Left ventricle myocardium inferior (tissue), 1 donor: ENCODE measurements around the gene PODXL2. TPM values are rescaled to one million over a fixed set of nuclear protein-coding genes. Genes with fewer than 3 reads are reported as not detected.
A peak's percentile ranks its signal among the peaks of the same experiment; 100 is the strongest.

ENCODE experiments used
- DNase-seq: peaks from one replicate; pipeline ENCODE4 v3.0.0-alpha.2; 2020
- H3K27ac ChIP-seq: fragments of 200-600 bp; replicated peaks from 2 replicates; pipeline ENCODE4 v1.8.0; 2021
- H3K27me3 ChIP-seq: fragments of 200-600 bp; 2 replicates; pipeline ENCODE4 v1.8.0; 2021; ENCODE audit warnings: low read depth
- H3K36me3 ChIP-seq: fragments of 200-600 bp; 2 replicates; pipeline ENCODE4 v1.8.0; 2021
- H3K4me1 ChIP-seq: fragments of 200-600 bp; 2 replicates; pipeline ENCODE4 v1.8.0; 2021
- H3K4me3 ChIP-seq: fragments of 200-600 bp; 2 replicates; pipeline ENCODE4 v1.8.0; 2021; ENCODE audit warnings: mild to moderate bottlenecking, moderate library complexity
- H3K9me3 ChIP-seq: fragments of 200-600 bp; replicated peaks from 2 replicates; pipeline ENCODE4 v1.8.0; 2021
- CTCF ChIP-seq: fragments of 200-600 bp; IDR thresholded peaks from 2 replicates; pipeline ENCODE4 v1.8.0; 2021; ENCODE audit warnings: antibody characterized with exemption, mild to moderate bottlenecking, borderline replicate concordance
- intact Hi-C: fragments of 100-400 bp; cut with micrococcal nuclease; formaldehyde crosslinking; loops from one replicate; pipeline ENCODE4 v1.11.0; 2022
- total RNA-seq: library from RNA; stranded (reverse); fragmentation: NEBNext Ultra II Directional; extraction: Animal tissue kit (Norgen Biotek cat#: 25700); gene quantifications from one replicate; pipeline ENCODE4 v1.2.1, GENCODE V29; 2021
- donor health status: DM: no; HTN: yes; CAD: no; lungs with severe emphysema.

Gene PODXL2
- total RNA-seq, 1 donor from 2014 or later: 1.7 TPM

- intact Hi-C loops: no loop called here
- H3K27ac ChIP-seq: peak overlapping the region; percentile 64
These were observed 21.2 kb upstream of the PODXL2 start for GRCh38 chr3:127607675-127608361.

GRCh38 chr3:127608362-127608718, 20.6 kb upstream of the PODXL2 start:
- H3K27ac ChIP-seq: peak overlapping the region; percentile 64
- H3K9me3 ChIP-seq: no peaks in the 10 kb centered on the region
- intact Hi-C loops: no loop called here
- peaks cover 17% of the 10 kb centered on the region for H3K4me1 ChIP-seq
- TF ChIP-seq CTCF: no peak
- H3K36me3 ChIP-seq: peaks cover 41% of the 10 kb centered on the region
- no peak overlapping the region for H3K4me3 ChIP-seq
- H3K27me3 ChIP-seq: no peaks in the 10 kb centered on the region
- peak; percentile 74 for DNase-seq

More at GRCh38 chr3:127607675-127608361, 21.2 kb upstream of the PODXL2 start:
- Histone ChIP-seq H3K4me3 (no peak overlapping the region), H3K27me3 (no peaks in the 10 kb centered on the region), H3K9me3 (no peaks in the 10 kb centered on the region), H3K4me1 (peaks cover 17% of the 10 kb centered on the region), H3K36me3 (peaks cover 41% of the 10 kb centered on the region)
- no peak for TF ChIP-seq CTCF
- no peak for DNase-seq

GRCh38 chr3:127610105-127610504, 18.9 kb upstream of the PODXL2 start:
- Histone ChIP-seq H3K36me3 (peaks cover 34% of the 10 kb centered on the region), H3K4me1 (peaks cover 17% of the 10 kb centered on the region), H3K9me3 (no peaks in the 10 kb centered on the region), H3K4me3 (no peak overlapping the region), H3K27ac (no peak overlapping the region), H3K27me3 (no peaks in the 10 kb centered on the region)
- intact Hi-C loops: no loop called here
- TF ChIP-seq CTCF: no peak
- DNase-seq: no peak

GRCh38 chr3:127611251-127611650, 17.7 kb upstream of the PODXL2 start:
- Histone ChIP-seq H3K9me3 (no peaks in the 10 kb centered on the region), H3K27ac (no peak overlapping the region), H3K36me3 (peaks cover 35% of the 10 kb centered on the region), H3K27me3 (no peaks in the 10 kb centered on the region), H3K4me3 (no peak overlapping the region), H3K4me1 (peaks cover 17% of the 10 kb centered on the region)
- DNase-seq: no peak
- TF ChIP-seq CTCF: no peak
- intact Hi-C loops: no loop called here

- no peak for TF ChIP-seq CTCF
- Histone ChIP-seq H3K27me3 (no peaks in the 10 kb centered on the region), H3K4me1 (peaks cover 9% of the 10 kb centered on the region), H3K36me3 (peaks cover 42% of the 10 kb centered on the region), H3K4me3 (no peak overlapping the region), H3K27ac (no peak overlapping the region), H3K9me3 (no peaks in the 10 kb centered on the region)
- intact Hi-C loops: no loop called here
- no peak for DNase-seq
These were observed 16.0 kb upstream of the PODXL2 start for GRCh38 chr3:127612966-127613365.
